Stimulated activated CD4-positive, alpha-beta T cell treated with anti-CD3 and anti-CD28 coated beads, Interleukin-1b, Interleukin-23, amount 100 ng/mL, for 24 hours (primary cell): ENCODE measurements around the gene PDE3A.
"Not testable (repeated sequence)": the region's sequence is repeated elsewhere in the genome, so short reads cannot be mapped to it uniquely, and the experiment has no call there.

ENCODE experiments used
- DNase-seq, 4 experiments: peaks; one replicate each; pipeline ENCODE4 v3.0.0-alpha.2; 2020; ENCODE audit warnings: low read depth in 4 of 4, low spot score in 1 of 4

The PDE3A gene

DNA sequence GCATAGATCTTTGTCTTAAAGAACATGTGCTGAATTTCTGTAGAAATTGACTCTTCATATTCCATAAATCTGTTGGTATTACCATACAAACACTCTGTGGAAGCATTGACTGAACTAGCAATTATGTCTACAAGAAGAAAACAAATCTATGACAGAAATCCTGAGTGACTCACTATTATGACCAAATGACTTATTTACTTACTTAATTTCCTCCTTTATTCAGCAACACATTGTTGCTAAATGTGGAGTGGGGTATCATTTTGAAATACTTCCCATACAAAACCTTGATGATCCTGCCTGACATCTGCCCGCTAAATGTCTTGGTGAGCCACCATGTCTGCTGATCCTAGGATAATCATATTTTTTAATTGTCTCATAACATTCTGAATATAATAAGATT, 227.7 kb downstream of the PDE3A start:
- no peak for DNase-seq

- DNase-seq = no peak
Measured at GRCh38 chr12:20599757-20600156, 231.4 kb downstream of the PDE3A start.

- no peak for DNase-seq
Measured at GRCh38 chr12:20601668-20602280, 233.4 kb downstream of the PDE3A start.

DNA sequence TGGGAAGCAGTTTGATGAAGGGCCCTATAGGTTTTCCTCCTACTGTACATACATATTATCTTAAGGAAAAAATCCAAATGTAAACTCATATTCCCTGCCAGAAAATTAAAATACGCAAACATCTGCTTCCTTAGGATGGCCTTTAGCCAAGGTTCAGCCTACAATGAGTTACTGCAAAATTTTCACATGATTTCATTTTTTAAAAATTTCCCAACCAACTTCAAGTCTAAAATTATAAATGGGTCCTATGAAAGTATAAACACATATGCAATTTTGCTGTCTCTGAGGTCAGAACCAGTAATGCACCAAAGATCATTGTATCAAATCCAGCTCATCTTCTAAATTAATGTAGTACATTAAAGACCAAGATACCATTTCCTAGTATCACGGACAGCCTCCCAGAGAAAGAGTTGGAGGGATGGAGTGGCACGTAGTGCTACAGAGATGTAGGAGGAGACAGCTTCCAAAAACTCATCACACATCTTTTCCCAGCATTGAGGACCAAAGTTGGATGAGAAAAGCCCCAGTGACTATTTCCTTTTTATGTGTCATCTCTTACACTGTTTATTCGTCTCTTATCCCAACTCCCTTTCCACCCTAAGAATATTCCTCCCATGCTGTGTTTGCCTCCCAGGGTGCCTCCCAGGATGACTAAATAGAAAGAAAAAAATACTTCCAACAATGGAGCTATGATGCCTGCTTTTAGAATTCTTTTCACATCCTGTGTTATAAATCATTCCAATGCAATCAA, 234.5 kb downstream of the PDE3A start:
- no peak for DNase-seq

DNA sequence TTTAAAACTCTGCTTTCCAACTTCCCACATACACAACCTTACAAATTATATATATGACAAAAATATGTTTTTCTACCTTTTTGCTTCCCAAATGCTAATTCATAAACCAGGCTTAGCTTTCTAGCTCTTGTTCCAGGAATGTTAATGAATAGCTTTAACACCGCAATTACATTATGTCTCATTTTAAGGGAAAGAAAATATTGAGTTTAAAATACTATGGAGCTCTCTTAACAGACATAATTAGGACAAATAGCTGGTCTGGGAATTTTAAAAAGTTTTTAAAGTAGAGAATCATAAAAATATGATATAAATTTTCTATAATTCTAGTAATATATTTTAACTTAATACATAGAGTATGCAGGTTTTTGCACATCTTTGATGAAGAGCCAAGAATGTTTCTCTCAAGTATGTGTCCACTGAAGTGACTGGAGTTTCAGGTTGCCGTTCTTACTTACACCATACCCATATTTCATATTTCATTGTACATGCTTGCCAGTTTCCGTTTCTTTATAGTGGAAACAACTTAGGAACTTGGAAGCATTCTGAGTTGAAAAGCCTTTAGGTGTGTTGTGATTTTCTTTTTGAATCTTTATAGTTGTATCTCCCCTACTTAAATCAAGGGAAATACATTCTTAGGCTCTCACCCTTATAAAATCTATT, 236.2 kb downstream of the PDE3A start:
- no peak for DNase-seq

DNA sequence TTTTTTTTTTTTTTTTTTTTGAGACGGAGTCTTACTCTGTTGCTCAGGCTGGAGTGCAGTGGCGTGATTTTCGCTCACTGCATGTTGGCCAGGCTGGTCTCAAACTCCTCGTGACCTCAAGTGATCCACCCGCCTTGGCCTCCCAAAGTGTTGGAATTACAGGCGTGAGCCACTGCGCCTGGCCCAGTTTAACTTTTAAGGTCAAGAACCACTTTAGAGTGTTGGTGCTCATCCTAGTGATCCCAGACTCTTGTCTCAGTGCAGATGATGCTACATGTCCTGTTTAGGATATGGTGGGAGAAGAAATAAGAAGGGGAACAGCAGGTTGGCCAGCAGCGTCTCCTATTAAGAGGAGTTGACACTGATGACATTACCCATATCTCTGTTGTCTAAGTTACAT, 246.7 kb downstream of the PDE3A start:
- not testable (repeated sequence) for DNase-seq

DNA sequence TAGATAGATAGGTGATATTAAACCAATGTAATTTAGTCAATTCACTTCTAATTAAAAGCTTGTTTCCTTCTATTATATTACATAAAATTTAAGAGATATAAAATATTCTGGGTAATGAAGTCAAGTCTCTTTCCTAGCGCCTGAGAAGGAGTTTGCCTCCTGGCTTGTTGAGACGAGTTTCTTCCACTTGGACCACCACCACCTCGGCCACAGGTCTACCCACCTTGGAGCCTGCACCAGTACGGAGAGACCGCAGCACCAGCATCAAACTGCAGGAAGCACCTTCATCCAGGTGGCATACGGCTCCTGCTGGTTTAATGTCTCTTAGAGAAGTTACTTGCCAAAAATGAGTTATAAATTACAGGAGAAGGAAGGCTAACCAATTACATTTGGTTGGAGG, 247.8 kb downstream of the PDE3A start:
- no peak for DNase-seq

- DNase-seq = no peak
Measured at GRCh38 chr12:20620261-20620660, 251.9 kb downstream of the PDE3A start.

GRCh38 chr12:20624718-20625117, 256.4 kb downstream of the PDE3A start:
- DNase-seq = no peak

DNA sequence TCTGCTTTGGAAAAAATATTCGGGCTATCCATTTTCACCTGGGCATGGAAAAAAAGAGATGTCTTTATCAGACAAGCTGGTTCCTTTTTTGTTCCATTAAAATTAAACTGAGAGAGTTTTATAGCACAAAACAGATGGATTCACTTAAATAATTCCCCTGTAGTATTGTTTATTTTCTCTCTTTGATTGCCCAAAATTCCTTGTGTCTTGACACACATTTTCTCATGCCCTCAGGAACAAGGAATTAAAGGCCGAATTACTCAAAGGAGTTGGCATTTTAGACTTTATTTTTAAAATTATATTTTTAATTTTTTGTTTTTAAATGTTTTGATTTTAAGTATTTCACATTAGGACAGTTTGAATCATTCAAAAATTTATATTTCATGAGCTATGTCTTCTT, 257.2 kb downstream of the PDE3A start:
- DNase-seq = no peak

- no peak for DNase-seq
Measured at GRCh38 chr12:20627001-20627588, 258.8 kb downstream of the PDE3A start.

DNA sequence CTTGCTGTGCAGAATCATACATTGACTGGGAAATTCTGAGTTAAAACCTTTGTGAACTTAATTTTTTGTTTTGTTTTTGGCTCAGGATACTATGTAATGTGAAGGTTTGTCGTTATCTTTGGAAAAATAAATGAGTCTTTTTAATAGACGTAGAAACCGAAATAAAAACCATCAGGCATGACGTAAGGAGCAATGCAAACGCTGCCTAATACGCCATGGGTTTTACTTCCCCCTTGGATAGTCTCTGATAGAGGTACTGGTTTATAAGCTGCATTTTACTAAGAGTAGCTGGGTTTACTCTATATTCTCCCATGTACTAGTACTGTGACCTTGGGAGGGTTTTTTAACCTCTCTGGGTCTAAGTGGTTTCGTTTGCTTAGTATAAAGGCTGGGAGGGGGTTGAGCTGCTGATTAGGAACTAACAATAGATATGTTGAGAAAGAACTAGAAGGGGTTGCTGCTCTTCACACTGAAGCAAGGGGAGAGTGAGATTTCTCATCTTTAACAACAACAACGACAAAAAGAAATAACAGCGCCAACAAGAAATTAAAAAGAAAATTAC, 260.0 kb downstream of the PDE3A start:
- no peak for DNase-seq

GRCh38 chr12:20628999-20629398, 260.7 kb downstream of the PDE3A start:
- DNase-seq = no peak

DNA sequence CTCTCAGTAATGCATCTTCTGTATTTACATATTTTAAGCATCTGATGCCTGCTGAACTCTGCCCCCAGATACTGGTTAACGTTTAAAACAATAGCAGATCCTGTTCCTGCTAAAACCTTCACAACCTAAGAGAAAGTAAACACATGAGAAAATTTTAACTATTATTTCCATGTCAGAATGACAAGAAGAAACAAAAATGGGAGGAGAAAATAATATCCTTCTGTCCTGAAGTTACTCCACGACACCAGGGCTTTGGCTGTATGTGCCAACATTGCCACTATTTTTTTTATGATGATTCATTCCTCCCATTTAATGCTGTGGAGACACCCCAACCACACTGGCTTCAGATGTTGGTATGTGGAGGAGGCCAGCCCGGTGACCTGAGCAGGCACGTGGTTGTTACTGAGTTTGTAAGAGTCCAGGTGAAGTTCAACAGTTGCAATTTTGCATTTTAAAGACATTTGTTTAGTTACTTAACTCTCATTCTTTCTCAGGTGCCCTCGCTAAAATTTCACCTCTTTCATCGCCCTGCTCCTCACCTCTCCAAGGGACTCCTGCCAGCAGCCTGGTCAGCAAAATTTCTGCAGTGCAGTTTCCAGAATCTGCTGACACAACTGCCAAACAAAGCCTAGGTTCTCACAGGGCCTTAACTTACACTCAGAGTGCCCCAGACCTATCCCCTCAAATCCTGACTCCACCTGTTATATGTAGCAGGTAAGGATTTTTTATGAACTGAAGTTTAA, 261.2 kb downstream of the PDE3A start:
- no peak for DNase-seq

GRCh38 chr12:20631711-20632110, 263.4 kb downstream of the PDE3A start:
- no peak for DNase-seq

DNA sequence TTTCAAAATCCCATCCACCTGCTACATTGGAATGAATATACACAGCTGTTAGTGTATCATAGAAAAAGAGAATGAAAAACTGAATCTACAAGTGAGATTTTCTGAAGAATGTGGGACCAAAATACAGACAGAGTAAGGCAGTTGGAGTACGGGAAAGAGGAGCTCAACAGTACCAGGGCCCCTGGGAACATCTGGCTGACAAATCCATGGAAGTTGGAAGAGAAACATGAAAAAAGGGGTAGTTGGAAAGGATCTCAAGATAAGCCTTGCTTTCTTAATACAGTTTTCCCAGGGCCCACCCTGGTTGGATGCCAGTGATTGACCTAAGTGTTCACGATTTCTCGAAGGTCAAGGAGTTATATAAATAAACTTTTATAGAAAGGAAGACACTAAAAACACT, 272.8 kb downstream of the PDE3A start:
- DNase-seq = no peak

DNA sequence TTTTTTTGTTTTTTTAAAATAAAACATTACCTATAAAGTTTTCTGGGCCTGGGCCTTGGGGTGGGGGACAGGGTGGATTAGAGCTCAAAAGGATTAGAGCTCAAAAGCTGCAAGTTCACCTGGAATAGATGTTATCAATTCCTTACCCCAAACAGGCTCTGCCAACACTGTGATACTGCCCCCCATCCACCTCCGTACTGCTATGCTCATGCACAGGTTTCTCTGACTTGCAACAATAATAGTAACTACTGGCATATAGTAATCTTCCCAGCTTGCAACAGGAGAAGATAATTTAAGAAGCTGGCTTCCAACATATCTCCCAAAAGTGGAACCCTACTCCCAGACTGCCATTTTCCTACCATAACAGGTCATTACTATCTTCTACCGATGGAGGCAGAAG, 275.5 kb downstream of the PDE3A start:
- no peak for DNase-seq

DNA sequence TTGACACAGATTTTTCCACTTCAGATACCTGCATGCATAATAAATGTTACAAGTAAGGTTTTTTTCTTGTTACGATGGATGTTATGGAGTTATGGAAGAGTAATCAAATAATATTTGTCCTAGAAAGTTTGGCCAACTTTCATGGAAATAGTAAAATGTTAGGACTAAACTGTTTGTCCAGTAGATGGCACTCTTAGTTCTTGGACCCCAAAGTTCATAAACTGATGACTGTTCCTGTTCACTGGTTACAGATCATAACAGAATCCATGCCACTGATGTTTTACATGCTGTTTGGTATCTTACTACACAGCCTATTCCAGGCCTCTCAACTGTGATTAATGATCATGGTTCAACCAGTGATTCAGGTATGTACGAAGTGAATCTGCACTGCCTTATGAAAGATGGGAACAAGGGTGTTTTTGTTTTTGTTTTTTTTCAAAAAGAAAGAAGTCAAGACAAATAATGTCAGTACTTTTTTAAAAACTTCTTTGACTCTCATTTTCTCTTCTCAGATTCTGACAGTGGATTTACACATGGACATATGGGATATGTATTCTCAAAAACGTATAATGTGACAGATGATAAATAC, 278.0 kb downstream of the PDE3A start:
- DNase-seq = no peak

- no peak for DNase-seq
Measured at GRCh38 chr12:20653871-20654270, 285.5 kb downstream of the PDE3A start.

DNA sequence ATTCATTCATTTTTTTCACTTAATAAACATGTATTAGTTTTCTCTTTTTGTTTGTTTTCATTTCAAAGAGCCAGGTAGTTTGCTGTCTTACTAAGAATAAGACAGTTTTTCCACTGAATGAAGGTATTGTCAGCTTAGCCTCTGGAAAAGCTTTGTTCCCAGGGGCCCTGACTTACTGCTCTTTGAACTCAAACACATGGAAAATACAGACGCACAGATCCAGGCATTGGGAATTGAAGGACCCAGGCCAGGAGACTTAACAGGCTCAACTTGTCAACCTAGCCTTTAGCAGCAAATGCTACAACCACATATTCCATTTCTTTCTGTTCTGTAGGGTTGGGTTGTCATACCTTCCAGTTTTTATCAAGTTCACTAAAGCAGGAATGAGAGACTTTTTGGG, 288.3 kb downstream of the PDE3A start:
- no peak for DNase-seq

GRCh38 chr12:20657496-20657895, 289.2 kb downstream of the PDE3A start:
- DNase-seq = no peak
